ENCODE results near the gene CTNNA3.

The CTNNA3 gene

DNA sequence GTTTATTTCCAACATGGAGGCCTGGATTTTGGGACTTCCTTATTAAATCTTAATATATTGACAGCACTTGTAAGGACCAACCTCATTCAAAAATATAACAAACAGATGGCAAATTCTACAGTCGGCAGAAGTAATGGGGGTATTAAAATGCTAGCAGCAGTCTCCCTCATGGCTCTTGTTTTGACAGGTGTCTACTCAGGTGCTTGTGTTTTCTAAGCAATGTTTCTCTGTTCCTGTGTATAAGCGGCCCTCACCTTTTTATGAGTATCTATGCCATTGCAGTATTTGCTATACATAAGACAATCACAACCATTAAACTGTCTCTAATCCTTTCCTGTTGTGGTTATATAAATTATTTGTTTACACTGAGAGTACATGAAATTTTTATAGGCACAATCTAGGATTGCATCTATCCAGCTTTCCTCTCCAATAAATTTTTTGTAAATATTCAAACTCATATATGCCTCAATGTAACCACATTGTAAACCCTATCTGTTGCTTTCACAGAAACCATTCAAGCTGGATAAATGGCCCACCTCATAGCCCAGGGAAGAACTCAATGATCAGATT is 835.5 kb downstream of the CTNNA3 start:
- no peak for DNase-seq (ENCODE audit: low spot score)

DNA sequence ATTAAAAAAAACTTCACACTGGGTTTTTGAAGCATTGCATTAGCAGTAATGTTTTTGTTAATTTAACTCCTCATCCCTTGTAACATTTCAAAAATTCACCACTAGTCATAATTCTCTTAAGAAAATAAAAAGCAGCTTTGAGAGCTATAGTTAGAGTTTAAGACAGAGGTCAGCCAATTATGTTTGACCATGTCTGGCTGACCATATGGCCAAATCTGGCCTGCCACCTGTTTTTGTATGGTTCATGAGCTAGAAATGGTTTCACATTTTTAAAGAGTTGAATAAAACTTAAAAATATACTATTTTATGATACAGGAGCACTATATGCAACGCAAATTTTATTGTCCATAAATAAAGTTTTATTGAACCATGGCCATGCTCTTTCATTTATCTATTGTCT is 843.2 kb downstream of the CTNNA3 start:
- DNase-seq (ENCODE audit: low spot score) = peak; percentile 51

DNA sequence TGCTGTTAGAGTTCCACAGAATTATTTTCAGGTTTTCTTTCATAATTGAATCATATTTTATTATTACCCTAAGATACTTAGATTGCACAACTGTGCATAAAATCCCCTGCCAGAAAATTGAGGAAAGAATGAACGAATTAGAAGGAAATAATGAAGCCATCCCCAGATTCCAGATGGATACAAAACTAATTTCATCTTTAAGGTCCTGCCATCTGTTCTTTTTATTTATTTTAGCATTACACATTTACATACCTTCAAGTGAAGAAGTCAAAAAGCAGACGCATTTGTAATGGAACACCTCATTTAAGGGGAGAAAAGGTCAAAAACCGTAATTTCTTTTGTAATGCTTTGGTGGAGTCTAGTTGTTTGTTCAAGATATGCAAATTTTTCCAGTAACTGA is 847.1 kb downstream of the CTNNA3 start:
- no peak for DNase-seq (ENCODE audit: low spot score)

DNA sequence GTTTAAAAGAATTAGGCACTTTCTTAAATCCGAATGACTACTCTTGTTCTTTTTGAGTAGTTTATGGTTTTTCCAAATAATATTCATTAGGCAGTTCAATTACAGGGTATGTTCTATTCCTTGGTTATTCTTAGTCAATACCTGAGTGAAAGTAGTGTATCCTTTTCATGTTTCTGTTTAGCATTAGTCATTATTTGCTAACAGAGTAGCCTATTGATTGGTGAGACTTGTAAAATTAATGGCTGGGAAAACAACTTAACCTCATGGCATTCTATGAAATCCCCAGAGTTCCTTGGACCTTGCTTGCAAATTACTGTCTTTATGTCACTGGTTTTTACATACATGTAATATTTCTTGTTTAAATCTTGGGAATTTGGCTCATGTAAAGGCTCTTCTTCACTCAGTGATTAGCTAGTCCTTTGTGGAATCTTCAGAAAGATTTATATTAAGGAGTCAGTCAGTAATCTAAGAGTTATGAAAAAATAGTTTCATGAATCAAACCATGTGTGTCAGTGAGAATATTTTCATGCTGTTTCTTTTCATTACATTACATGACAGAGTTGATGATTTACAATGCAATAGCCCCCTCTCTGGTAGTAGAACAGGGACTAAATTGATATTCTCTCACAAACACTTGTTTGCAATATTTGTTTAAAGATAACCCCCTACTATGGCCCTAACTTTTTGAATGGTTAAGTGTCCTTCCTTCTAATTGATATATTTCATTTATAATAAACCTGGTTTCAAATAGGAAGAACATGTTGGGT is 851.6 kb downstream of the CTNNA3 start:
- no peak for DNase-seq (ENCODE audit: low spot score)

DNA sequence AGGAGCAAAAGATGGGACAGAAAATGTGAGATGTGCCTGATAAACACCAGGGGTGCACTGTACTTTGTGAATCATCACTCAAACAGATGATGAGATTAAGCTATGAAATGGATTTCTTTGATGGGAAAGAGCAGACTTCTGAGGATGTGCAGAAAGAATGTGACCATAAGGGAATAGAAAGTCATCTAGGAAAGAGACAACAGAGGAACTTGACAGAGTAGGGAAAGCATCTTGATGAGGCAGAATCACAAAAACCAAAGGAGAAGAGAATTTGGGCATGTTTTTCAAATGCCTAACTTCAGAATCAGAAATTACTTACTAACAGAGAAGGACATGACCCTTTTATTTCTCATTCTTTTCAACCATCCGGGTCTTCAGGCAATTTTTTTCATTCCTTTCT is 852.6 kb downstream of the CTNNA3 start:
- no peak for DNase-seq (ENCODE audit: low spot score)

DNA sequence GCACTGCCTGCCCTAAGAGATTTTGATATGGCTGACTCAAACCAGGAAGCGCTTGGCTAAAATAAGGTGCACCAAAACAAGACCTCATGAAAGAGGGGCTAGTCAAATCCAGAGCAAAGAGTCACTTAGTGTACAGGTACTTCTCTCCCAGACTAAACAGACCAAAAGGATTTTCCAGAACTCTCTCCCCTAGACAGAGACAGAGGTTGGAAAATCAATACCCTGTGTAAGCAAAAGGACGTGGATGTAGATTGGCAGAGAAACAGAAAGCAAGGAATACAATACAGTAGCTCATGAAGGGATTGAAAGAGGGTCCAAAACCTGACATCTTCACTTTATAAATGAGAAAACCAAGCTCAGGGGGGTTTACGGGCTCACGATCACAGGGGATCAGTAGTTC is 853.1 kb downstream of the CTNNA3 start:
- DNase-seq (ENCODE audit: low spot score) = no peak

DNA sequence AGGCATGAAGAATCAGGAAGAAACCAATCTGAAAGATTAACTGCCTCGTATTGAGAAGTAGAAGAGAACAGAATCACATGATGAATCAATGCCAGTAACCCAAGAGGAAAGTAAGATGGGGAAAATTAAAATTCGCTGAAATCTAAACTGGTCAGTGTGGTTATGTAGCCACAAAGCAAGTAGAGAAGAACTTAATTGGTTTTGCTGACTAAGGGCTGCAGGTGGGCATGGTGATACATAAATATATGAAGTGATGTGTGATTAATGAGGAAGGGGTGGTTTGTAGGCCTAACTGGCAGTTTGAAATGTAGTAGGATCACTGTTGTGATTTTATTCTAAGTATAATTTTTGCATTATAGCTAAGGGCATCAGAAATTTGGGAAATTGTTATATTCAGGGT is 853.6 kb downstream of the CTNNA3 start:
- no peak for DNase-seq (ENCODE audit: low spot score)

DNA sequence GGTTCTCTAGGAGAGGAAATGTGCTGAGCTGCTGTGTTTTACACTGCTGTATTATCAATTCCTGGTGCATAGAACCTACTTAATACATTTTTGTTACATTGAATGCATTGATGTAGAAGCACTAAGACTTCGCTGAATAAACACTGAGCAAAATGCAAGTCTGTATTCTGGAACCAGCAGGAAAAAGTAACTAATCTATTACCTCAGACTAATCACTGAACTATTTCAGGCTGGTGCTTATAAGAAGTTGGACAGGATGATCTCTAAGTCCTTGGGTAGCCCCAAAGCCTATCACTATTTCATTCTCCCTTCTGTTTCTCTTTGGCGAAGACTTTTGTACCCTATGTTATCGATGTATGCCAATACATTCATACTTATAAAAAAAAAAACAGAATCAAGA is 857.3 kb downstream of the CTNNA3 start:
- DNase-seq (ENCODE audit: low spot score) = no peak

DNA sequence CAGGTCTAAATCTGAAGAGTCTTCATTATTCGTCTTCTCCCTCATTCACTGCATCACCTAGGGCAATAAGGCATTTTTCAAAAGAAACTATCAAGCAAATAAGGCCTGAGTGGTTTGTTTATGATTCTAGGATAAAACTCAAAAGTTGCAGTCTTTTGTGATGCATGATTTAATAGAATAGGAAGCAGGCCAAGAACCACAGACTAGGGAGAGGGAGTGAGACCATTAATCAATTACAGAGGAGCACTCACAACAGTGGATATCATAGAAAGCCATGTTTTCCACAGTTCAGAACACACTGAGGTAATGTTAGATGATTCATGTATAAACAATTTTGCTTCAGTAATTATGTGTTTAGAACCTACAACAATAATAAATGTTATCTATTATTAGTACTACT is 858.0 kb downstream of the CTNNA3 start:
- DNase-seq (ENCODE audit: low spot score) = no peak

DNA sequence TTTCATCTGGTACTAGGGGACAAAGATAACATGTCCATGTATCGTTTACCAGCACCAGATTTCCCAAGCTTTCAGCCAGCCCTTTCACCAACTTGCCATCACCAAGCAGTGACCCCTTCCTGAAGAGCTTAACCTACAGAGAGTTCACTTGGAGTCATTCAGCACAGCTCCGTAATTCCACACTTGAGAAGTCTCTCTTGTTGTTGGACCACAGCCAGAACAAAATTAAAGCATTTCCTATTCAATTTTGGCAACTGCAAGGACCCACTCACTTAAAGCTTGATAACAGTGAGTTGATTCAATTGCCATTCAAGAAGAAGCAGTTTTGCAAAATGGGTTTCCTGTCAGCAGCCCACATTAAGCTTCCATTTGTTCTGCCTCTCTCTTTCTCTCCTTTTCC is 858.7 kb downstream of the CTNNA3 start:
- no peak for DNase-seq (ENCODE audit: low spot score)

DNA sequence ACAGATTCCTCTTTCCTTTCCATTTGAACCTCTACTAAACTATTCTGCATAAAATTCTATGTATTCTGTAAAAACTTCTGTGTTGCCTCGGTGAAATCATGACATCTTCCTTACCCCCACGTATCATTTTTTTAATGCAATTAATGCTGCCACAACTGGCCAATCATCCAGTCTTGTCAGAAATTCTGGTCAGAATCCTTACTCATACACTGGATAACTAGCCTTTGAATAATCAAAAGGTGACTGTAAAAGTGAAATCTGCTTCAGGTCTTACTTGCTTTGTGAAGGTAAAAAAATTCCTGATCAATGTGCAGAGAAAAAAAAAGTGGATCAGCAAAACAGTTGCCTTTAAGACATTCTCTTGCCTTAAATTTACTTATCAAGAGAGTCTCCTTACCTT is 859.2 kb downstream of the CTNNA3 start:
- no peak for DNase-seq (ENCODE audit: low spot score)

DNA sequence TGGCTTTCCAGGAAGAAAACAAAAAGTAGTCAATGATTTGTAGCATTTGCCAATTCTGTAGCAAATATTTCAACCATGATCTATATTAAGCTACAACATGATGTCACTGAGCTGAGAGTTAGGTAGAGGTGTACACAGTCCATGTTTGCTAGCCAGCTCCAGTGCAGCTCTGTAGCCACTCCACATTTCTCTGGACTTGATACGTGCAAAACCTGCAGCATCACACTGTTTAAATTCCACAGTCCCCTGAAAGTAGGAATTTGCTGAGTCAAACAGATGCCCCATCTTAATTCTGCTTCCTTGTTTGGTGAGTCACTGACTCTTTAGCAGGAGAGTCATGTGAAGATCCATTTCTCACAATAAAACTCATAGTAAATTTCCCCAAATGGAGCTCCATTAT is 859.9 kb downstream of the CTNNA3 start:
- DNase-seq (ENCODE audit: low spot score) = no peak

DNA sequence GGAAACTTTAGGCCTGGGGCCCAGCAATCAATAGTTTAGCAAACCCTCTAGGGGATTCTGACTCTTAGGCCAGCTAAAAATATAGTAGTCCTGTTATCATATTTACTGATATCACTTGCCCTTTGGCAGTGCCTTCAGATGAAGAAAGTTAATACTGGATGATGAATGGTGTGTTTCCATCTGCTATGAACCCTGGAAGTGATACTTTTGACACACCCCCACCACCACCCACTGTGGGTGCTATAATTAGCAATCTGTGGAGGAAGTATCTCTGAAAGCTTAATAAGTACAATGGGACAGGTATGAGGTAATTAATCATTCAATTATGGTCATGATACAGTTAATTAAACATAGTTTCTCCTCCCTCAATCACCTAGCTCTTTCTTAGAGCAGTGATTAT is 860.6 kb downstream of the CTNNA3 start:
- no peak for DNase-seq (ENCODE audit: low spot score)

DNA sequence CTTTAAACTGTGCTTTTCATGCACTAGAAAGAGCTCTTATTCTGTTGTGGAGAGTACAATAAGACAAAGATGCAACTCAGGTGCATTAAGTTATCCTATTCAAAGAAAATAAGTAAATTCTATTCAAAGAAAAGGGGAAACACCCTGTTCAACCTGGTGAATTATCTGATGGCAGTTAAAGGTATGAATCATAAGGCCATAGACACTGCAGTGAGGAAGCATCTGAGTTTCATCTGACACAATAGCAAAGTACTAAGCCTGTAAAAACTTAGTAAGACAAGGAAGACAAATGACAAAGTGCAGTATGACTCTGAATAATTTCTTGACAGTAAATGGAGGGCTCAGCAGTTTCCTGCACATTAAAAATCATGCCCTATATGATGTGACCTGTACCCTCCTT is 861.2 kb downstream of the CTNNA3 start:
- DNase-seq (ENCODE audit: low spot score) = no peak

DNA sequence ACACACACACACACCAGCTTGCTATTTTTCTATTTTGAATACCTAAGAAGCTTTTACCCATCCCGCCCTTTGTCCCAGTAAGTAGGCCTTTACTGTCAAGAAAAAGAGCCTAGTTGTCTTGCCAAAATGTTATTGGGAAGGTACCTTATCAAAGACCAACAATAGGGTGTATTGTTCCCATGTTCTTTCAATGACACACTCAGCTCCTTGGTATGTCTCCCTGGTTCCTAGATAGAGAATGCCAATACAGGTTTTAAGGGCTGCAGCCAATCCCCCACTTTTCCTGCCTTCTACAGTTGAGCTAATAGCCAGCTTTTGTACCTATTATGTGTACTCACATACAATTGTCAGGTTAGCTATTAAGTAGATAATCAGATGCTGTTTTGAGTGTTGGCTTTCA is 862.1 kb downstream of the CTNNA3 start:
- DNase-seq (ENCODE audit: low spot score) = no peak

DNA sequence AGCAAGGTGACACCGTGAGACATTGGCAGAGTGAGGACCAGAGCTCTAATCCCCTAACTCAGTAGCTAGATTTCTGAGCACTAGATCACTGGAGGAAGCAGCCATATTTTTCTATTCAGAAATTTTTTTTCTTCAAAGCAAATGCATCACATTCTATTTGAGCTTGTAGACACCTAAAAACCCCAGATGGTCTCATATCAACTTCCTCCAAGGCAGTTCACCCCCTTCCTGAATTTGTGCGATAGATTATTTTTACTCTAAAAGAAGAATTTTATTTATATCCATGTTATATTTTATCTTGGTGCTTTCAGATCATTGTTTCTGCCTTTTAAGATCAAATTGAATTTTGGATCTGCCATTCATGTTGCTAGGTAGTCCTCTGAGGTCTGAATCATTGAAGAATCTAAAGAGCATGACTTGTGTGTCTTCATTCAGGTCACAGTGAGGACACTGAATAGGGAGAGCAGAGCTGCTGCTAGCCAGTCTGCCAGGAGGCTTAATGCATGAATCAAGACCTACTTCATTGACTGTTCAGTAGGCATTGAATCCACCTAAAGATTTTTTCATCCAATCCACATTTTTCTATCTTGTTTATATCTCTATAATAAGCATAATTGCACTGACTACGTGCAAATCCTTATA is 863.1 kb downstream of the CTNNA3 start:
- no peak for DNase-seq (ENCODE audit: low spot score)

DNA sequence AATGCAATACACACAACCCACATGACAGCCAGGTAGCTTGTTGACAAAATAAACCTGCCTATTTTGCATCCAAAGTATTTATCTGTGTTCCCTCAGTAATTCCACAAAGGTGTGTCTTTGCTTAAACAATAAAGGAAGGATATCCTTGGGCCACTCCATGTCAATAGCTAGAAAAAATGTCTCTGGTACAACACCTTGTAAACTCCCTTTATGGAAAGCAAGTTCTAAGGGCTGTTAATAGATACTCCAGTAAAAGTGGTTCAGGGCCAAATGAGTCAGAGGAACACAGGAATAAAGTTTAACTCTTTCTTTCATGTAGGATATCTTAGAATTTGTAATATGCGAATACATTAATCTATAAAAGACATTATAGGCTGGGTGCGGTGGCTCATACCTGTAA is 867.0 kb downstream of the CTNNA3 start:
- no peak for DNase-seq (ENCODE audit: low spot score)

DNA sequence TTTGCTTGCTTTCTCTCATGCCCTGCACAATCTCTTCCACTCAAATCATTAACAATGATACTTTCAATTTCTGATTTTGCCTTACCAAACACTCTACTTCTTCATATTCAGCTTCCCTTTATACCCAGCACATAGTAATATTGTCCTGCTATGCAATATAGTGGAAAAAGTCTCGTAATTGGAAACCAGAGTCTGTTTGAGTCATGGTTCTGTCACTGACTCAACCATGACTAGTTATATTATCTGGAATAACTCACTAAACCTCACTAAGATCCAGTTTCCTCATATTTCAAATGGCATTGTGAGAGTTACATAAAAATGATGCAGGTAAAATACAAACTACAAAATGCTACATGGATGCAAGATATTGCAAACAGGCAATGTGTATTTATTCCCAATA is 868.6 kb downstream of the CTNNA3 start:
- no peak for DNase-seq (ENCODE audit: low spot score)

DNA sequence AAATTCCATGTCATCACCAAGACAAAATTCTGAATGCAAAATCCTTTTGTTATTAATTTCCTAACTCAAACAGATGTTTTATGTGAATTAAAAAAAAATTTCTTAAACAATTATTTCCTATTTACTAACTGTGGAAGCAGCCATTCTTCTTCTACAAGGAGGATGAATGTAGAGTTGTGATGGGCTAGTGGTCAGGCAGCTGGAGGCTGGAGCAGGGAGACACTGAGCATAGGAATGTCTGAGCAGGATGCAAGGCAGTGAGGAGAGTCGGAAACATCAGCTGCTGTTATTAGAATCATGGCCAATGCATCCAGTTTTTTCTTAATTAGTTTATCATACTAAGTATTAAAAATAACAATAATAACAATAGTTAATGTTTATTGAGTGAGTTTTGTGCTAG is 872.7 kb downstream of the CTNNA3 start:
- no peak for DNase-seq (ENCODE audit: low spot score)

DNA sequence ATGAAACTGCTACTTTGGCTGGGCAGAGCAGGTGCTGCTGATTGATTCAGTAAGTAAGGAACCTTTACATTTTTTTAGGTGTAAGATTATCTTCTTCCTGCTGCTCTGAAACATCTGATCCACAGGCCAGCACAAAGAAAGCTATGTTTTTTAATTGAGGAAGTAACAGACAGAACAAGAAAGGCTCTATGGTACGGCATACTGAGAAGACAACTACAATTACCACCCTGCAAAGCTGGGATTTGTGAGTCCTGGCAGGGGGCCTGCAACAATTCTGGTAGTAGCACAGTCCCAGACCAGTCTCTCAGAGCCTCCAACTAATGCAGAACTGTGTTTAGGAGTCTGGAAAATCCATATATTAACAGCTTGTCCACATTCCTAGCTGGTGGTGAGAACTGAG is 873.2 kb downstream of the CTNNA3 start:
- DNase-seq (ENCODE audit: low spot score) = no peak

DNA sequence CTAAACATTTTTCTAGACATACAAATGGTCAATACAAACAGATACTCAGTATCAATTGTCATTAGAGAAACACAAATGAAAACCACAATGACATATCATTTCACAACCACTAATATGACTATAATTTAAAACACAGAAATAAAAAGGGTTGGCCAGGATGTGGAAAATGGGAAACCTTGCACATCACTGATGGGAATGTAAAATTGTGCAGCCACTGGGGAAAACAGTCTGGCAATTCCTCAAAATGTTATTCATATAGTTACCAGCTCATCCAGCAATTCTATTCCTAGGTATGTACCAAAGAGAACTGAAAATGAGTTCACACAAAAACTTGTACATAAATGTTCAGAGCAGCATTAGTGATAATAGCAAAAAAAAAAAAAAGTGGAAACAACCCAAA is 876.3 kb downstream of the CTNNA3 start:
- no peak for DNase-seq (ENCODE audit: low spot score)

DNA sequence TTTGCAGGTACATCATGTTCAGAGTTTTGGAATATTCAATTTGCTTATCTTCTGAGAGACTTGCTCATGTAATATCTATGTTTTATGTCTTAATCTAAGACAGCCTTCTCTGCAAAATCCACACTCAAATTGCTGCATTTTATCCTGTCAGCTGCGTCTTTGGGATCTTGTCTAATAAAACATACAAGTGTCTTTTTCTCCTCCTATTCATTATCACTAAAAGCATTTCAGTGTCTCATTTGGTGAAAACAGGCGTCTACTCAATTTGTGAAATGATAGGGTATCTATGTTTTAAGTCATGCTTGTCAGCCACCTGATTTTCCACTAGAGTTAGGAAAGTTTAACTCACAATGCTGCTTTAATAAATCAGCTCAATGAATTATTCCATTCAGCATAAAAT is 882.9 kb downstream of the CTNNA3 start:
- DNase-seq (ENCODE audit: low spot score) = no peak

DNA sequence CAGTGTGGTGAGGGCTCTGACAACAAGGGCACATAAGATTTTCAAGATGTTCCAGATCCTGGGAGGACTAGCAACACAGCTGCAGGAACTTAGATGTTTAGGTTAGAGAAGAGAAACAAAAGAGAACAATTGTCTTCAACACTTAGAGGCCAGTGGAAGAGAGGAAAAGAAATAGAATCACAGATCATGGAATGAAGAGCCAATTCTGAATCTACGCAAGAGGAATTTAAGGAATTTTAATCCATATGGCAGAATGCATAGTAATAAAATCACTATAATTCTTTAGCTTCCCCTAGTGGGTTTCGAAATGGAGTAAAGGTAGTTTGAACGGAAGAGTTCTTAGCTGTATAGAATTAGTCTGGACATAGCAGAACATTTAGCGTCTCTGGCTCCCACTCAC is 884.8 kb downstream of the CTNNA3 start:
- no peak for DNase-seq (ENCODE audit: low spot score)

DNA sequence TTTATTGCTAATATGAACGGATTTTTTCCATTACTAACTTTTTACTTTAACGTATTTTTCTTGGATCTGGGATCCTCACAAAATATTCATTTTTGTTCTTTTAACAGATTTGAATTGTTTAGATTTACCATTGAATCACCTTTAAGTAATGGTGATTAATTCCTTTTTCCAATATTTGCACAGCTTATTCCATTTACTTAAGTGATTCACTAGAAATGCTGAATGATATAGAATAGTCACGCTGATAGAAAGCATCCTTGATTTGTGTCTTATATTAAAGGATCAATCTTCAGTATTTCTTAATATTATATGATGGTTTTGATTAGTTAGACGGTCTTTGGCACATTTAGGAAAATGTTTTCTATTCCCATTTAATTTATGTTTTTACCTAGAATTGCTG is 886.6 kb downstream of the CTNNA3 start:
- DNase-seq (ENCODE audit: low spot score) = no peak

Measured in cerebellar cortex (tissue), 1 donor.